Neural progenitor cell (in vitro differentiated cells): Measurements from ENCODE around the gene CHD8.

ENCODE experiments used
- CTCF ChIP-seq: fragments of 200-600 bp; sonication (generic); IDR thresholded peaks from 2 replicates; pipeline ENCODE4 v1.5.1; 2017; ENCODE audit warnings: antibody characterized with exemption, mild to moderate bottlenecking
- EZH2phosphoT487 ChIP-seq: fragments of 200-600 bp; sonication (generic); IDR thresholded peaks from 2 replicates; pipeline ENCODE4 v1.6.1; 2017; ENCODE audit warnings: antibody characterized with exemption

- TF ChIP-seq CTCF = no peak
- no peak for TF ChIP-seq EZH2phosphoT487
Measured at GRCh38 chr14:21415329-21415728, 40.6 kb downstream of the CHD8 start.
